Fibroblast of lung (primary cell): ENCODE measurements around the gene RNASE12. TPM values are rescaled to one million over a fixed set of nuclear protein-coding genes. Genes with fewer than 3 reads are reported as not detected.

Experiments
- DNase-seq, 2 donors: peaks; one replicate each; pipeline versions ENCODE4 v3.0.0 to v3.0.0-alpha.2; 2010; ENCODE audit warnings: low read depth in 2 of 2
- H2AFZ ChIP-seq: 2 replicates; pipeline ENCODE4 v1.5.1; 2012; ENCODE audit warnings: low read length, control low read depth, inconsistent platforms
- H3K27ac ChIP-seq: 2 replicates; pipeline ENCODE4 v1.5.1; 2011; ENCODE audit warnings: low read length, control low read depth; ENCODE audit not compliant: insufficient read depth
- H3K27me3 ChIP-seq: 2 replicates; pipeline ENCODE4 v1.5.1; 2011; ENCODE audit warnings: mild to moderate bottlenecking, low read length; ENCODE audit not compliant: control insufficient read depth, insufficient read depth
- H3K36me3 ChIP-seq: 2 replicates; pipeline ENCODE4 v1.5.1; 2011; ENCODE audit warnings: low read length; ENCODE audit not compliant: control insufficient read depth, insufficient read depth
- H3K4me1 ChIP-seq: 2 replicates; pipeline ENCODE4 v1.5.1; 2011; ENCODE audit warnings: low read length; ENCODE audit not compliant: control insufficient read depth, insufficient read depth; ENCODE audit errors: extremely low read depth
- H3K4me2 ChIP-seq: 2 replicates; pipeline ENCODE4 v1.5.1; 2011; ENCODE audit warnings: low read length, control low read depth; ENCODE audit not compliant: insufficient read depth; ENCODE audit errors: extremely low read depth
- H3K4me3 ChIP-seq, 4 experiments: fragments of 200-600 bp in 1 of 4; sonication (generic) in 1 of 4; replicated peaks in 1 of 4; 2 replicates each; pipeline ENCODE4 v1.5.1; 2011 to 2016; ENCODE audit warnings: low read length in 4 of 4, low read depth in 3 of 4, mild to moderate bottlenecking in 3 of 4, control low read depth in 2 of 4, inconsistent platforms in 1 of 4, mixed read lengths in 1 of 4; ENCODE audit not compliant: insufficient read depth in 1 of 4; ENCODE audit errors: control extremely low read depth in 1 of 4
- H3K79me2 ChIP-seq: 2 replicates; pipeline ENCODE4 v1.5.1; 2012; ENCODE audit warnings: mild to moderate bottlenecking, low read length, inconsistent platforms; ENCODE audit not compliant: control insufficient read depth, insufficient read depth
- H3K9ac ChIP-seq: 2 replicates; pipeline ENCODE4 v1.5.1; 2011; ENCODE audit warnings: mild to moderate bottlenecking, low read length, control low read depth; ENCODE audit not compliant: insufficient read depth
- H3K9me3 ChIP-seq: 2 replicates; pipeline ENCODE4 v1.5.1; 2012; ENCODE audit warnings: low read depth, low read length; ENCODE audit not compliant: control insufficient read depth, insufficient read depth
- H4K20me1 ChIP-seq: 2 replicates; pipeline ENCODE4 v1.5.1; 2011; ENCODE audit warnings: low read length; ENCODE audit not compliant: control insufficient read depth, insufficient read depth; ENCODE audit errors: extremely low read depth
- CTCF ChIP-seq, 2 donors: IDR thresholded peaks in 1 of 2; conservative IDR thresholded peaks in 1 of 2; 1 replicate in 1 of 2; 2 replicates in 1 of 2; pipeline ENCODE4 v1.5.1; 2011 to 2012; ENCODE audit warnings: low read length in 2 of 2, control low read depth in 1 of 2, inconsistent platforms in 1 of 2, low read depth in 1 of 2, mild to moderate bottlenecking in 1 of 2
- EZH2 ChIP-seq: IDR thresholded peaks from 2 replicates; pipeline ENCODE4 v1.5.1; 2012; ENCODE audit warnings: low read length, control low read depth, mild to moderate bottlenecking; ENCODE audit errors: missing control alignments
- polyA plus RNA-seq, 2 donors: library from polyadenylated mRNA; depleted of rRNA in 1 of 2; stranded (reverse) in 1 of 2; unstranded in 1 of 2; fragments of >200 nt; gene quantifications; 2 replicates each; pipeline ENCODE4 v1.2.1, GENCODE V29; 2011 to 2012; ENCODE audit warnings: missing spikeins in 1 of 2
- total RNA-seq: library from RNA; depleted of rRNA; stranded (reverse); fragments of >200 nt; gene quantifications from 2 replicates; pipeline ENCODE4 v1.2.1, GENCODE V29; 2014

RNASE12 gene
- total and polyA plus RNA-seq, 2 donors (not counting 1 experiment from before 2014, with no cell fraction given): not detected

GRCh38 chr14:20603813-20604690, 12.9 kb upstream of the RNASE12 start:
- Histone ChIP-seq H3K4me2 (no peak overlapping the region), H3K4me1 (no peaks in the 10 kb centered on the region), H3K27me3 (no peaks in the 10 kb centered on the region), H3K27ac (no peak overlapping the region), H3K9me3 (no peaks in the 10 kb centered on the region), H3K4me3 (no peak overlapping the region), H3K79me2 (no peaks in the 10 kb centered on the region), H4K20me1 (no peaks in the 10 kb centered on the region), H3K9ac (no peak overlapping the region), H2AFZ (no peak overlapping the region), H3K36me3 (no peaks in the 10 kb centered on the region)
- no peak for TF ChIP-seq CTCF (conservative IDR thresholded peaks at IDR 0.05 in 1 of 2, IDR thresholded peaks at IDR 0.05 in 1 of 2; ENCODE audit: low read depth in 1 of 2, low read length in 2 of 2)
- TF ChIP-seq EZH2: no peak
- no peak for DNase-seq

- Histone ChIP-seq H3K4me3 (no peak overlapping the region), H3K9me3 (no peaks in the 10 kb centered on the region), H3K79me2 (no peaks in the 10 kb centered on the region), H3K27ac (no peak overlapping the region), H3K36me3 (no peaks in the 10 kb centered on the region), H3K4me2 (no peak overlapping the region), H4K20me1 (no peaks in the 10 kb centered on the region), H3K4me1 (no peaks in the 10 kb centered on the region), H2AFZ (no peak overlapping the region), H3K27me3 (no peaks in the 10 kb centered on the region), H3K9ac (no peak overlapping the region)
- no peak for TF ChIP-seq EZH2
- no peak for DNase-seq
These were observed 11.4 kb upstream of the RNASE12 start for GRCh38 chr14:20602583-20602982.

GRCh38 chr14:20601522-20601921, 10.3 kb upstream of the RNASE12 start:
- Histone ChIP-seq H3K9me3 (no peaks in the 10 kb centered on the region), H3K4me1 (no peaks in the 10 kb centered on the region), H3K27ac (no peak overlapping the region), H3K36me3 (no peaks in the 10 kb centered on the region), H3K27me3 (no peaks in the 10 kb centered on the region), H3K79me2 (no peaks in the 10 kb centered on the region), H3K4me2 (no peak overlapping the region), H3K4me3 (no peak overlapping the region), H4K20me1 (no peaks in the 10 kb centered on the region), H3K9ac (no peak overlapping the region), H2AFZ (no peak overlapping the region)
- TF ChIP-seq EZH2: no peak
- TF ChIP-seq CTCF (conservative IDR thresholded peaks at IDR 0.05 in 1 of 2, IDR thresholded peaks at IDR 0.05 in 1 of 2; ENCODE audit: low read depth in 1 of 2, low read length in 2 of 2): no peak
- no peak for DNase-seq
